Choroid plexus epithelial cell (primary cell): ENCODE data around the gene SLC23A3.

Experiments
- DNase-seq: peaks from one replicate; pipeline ENCODE4 v3.0.0-alpha.2; 2010; ENCODE audit warnings: low read depth
- H3K4me3 ChIP-seq: 2 replicates; pipeline ENCODE4 v1.5.1; 2011; ENCODE audit warnings: low read depth, mild to moderate bottlenecking, control low read depth, low read length, moderate library complexity
- CTCF ChIP-seq: conservative IDR thresholded peaks from 2 replicates; pipeline ENCODE4 v1.5.1; 2011; ENCODE audit warnings: low read depth, mild to moderate bottlenecking, control low read depth, inconsistent platforms, low read length, moderate library complexity

The SLC23A3 gene

DNA sequence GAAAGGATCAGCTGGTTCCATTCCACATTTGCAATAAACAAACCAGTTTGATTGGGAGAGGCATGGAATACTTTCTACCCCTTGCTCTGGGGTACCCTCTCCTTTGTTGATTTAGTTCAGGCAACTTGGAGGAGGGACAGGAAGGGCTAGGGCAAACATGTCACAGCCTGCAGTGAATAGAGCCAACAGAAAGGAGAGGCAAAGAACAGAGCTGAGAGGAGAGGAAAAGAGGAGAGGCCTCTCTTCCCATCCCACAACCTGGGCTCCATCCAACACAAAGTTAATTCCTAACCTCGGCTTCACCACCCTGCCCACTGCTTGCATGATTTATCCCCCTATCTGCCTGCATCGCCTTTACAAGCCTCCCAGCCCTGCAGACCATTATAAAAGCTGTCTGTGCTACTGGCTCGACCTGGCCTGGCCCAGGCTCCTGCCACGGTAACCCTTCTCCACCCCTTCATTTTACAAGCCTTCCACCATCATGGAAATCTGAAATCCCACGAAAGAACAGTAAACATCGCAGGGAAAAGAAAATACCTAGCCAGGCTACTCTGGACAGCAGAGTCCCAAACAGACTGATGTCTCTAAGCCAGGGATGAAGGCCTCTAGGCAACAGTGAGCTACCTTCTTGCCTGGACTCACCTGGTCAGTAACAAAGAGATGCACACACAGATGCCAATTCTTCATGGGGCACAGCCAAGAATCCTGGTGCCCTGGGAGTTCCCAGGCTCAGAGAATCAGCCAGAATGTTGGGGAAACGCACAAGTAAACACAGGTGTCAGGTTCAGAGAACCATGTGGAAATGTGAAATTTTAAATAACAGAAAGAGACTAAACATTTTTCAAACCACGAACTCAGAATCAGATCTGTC lies 52.8 kb downstream of the SLC23A3 start:
- no peak for TF ChIP-seq CTCF
- DNase-seq = no peak
- H3K4me3 ChIP-seq = no peak overlapping the region

- no peak for TF ChIP-seq CTCF
- H3K4me3 ChIP-seq = no peak overlapping the region
- DNase-seq = no peak
Observed at GRCh38 chr2:219112651-219113338, 57.0 kb downstream of the SLC23A3 start.

DNA sequence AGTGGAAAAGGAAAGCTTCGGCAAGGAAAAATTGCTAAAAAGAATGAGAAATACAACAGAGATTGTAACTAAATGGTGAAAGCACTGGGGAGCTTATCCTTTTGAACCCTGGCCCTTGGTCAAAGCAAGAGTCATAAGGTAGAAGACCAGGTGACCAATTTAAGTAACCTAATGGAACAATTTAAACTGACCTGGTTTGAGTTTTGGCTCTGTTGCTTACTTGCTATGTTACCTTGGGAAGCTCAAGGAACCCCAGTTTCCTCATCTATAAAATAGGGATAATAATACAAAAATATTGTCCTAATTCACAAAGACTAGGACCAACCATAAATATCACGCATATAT lies 57.8 kb downstream of the SLC23A3 start:
- no peak for TF ChIP-seq CTCF
- DNase-seq = no peak
- H3K4me3 ChIP-seq = no peak overlapping the region
